ENCODE measurements around the gene IL1RAPL2.

GRCh38 chrX:105299286-105299685 lies 733.3 kb downstream of the IL1RAPL2 start:
- TF ChIP-seq POLR2AphosphoS5 (IDR thresholded peaks at IDR 0.05; ENCODE audit: borderline replicate concordance, low read depth, low read length): no peak
- no peak for TF ChIP-seq EZH2 (IDR thresholded peaks at IDR 0.05)
